SK-N-SH (cell line): ENCODE measurements around the gene TSC22D1. TPM values are rescaled to one million over a fixed set of nuclear protein-coding genes. Genes with fewer than 3 reads are reported as not detected.

Source experiments
- CTCF ChIA-PET: fragments of 300-600, 350-600 bp; formaldehyde crosslinking; extraction: SDS; loops from one replicate; lab custom pipeline; 2021; lab: Yijun Ruan, JAX
- POLR2A ChIA-PET: fragments of 350-600 bp; sonication (Branson Sonifier 250); formaldehyde crosslinking; extraction: SDS; loops from one replicate; lab custom pipeline; 2020; ENCODE audit warnings: antibody characterized with exemption, inconsistent platforms; lab: Yijun Ruan, JAX
- DNase-seq: peaks from one replicate; pipeline ENCODE4 v3.0.0; 2012
- H2AFZ ChIP-seq: fragments of 200-600 bp; sonication (generic); 2 replicates; pipeline ENCODE4 v1.8.1; 2016; ENCODE audit warnings: antibody characterized with exemption, mild to moderate bottlenecking, low read depth
- H3F3A ChIP-seq: fragments of 200-600 bp; sonication (generic); replicated peaks from 2 replicates; pipeline ENCODE3; 2016; ENCODE audit warnings: antibody characterized with exemption, mild to moderate bottlenecking; ENCODE audit not compliant: insufficient read depth
- H3K27ac ChIP-seq, 2 experiments: fragments of 200-500 bp in 1 of 2; fragments of 200-600 bp in 1 of 2; sonication (Bioruptor generic) in 1 of 2; sonication (generic), shearing (Covaris generic) in 1 of 2; 2 replicates each; pipeline versions ENCODE4 v1.5.1 to v1.6.1; 2014 to 2016; ENCODE audit warnings: low read depth in 2 of 2, inconsistent platforms in 1 of 2, low read length in 1 of 2, mild to moderate bottlenecking in 1 of 2, mixed read lengths in 1 of 2
- H3K27me3 ChIP-seq: fragments of 200-600 bp; sonication (generic), shearing (Covaris generic); 2 replicates; pipeline ENCODE4 v1.6.1; 2016; ENCODE audit warnings: mixed run types; ENCODE audit not compliant: insufficient read depth
- H3K36me3 ChIP-seq, 2 experiments: fragments of 200-500 bp in 1 of 2; fragments of 200-600 bp in 1 of 2; sonication (Bioruptor generic) in 1 of 2; sonication (generic) in 1 of 2; replicated peaks in 1 of 2; 2 replicates each; pipeline versions ENCODE3 to v1.5.1; 2014 to 2016; ENCODE audit warnings: low read length in 1 of 2, mild to moderate bottlenecking in 1 of 2; ENCODE audit not compliant: insufficient read depth in 2 of 2, control insufficient read depth in 1 of 2
- H3K4me1 ChIP-seq, 2 experiments: fragments of 200-500 bp in 1 of 2; fragments of 200-600 bp in 1 of 2; sonication (Bioruptor generic) in 1 of 2; sonication (generic), shearing (Covaris generic) in 1 of 2; 2 replicates each; pipeline versions ENCODE4 v1.5.1 to v1.6.1; 2014 to 2016; ENCODE audit warnings: low read depth in 1 of 2, low read length in 1 of 2, mixed run types in 1 of 2; ENCODE audit not compliant: insufficient read depth in 2 of 2, control insufficient read depth in 1 of 2
- H3K4me2 ChIP-seq: fragments of 200-600 bp; sonication (generic), shearing (Covaris generic); 2 replicates; pipeline ENCODE4 v1.6.1; 2017; ENCODE audit warnings: mixed run types
- H3K4me3 ChIP-seq, 2 experiments: fragments of 200-500 bp in 1 of 2; fragments of 200-600 bp in 1 of 2; sonication (Bioruptor generic) in 1 of 2; sonication (generic), shearing (Covaris generic) in 1 of 2; 2 replicates each; pipeline versions ENCODE4 v1.5.1 to v1.8.1; 2014 to 2016; ENCODE audit warnings: low read depth in 2 of 2, inconsistent platforms in 1 of 2, low read length in 1 of 2, mild to moderate bottlenecking in 1 of 2, mixed read lengths in 1 of 2, moderate library complexity in 1 of 2
- H3K79me2 ChIP-seq: fragments of 200-600 bp; sonication (generic); 2 replicates; pipeline ENCODE4 v1.8.1; 2017; ENCODE audit warnings: mild to moderate bottlenecking; ENCODE audit not compliant: insufficient read depth
- H3K9ac ChIP-seq: fragments of 200-600 bp; sonication (generic); 2 replicates; pipeline ENCODE4 v1.6.1; 2017; ENCODE audit warnings: mixed run types
- H3K9me2 ChIP-seq: fragments of 200-600 bp; sonication (generic); 2 replicates; pipeline ENCODE4 v1.6.1; 2017; ENCODE audit warnings: mixed run types
- H3K9me3 ChIP-seq: fragments of 200-600 bp; sonication (generic); 2 replicates; pipeline ENCODE4 v1.6.1; 2017; ENCODE audit warnings: mixed run types, mild to moderate bottlenecking, moderate library complexity
- H4K20me1 ChIP-seq: fragments of 200-600 bp; sonication (generic); 2 replicates; pipeline ENCODE4 v1.6.1; 2017; ENCODE audit warnings: mild to moderate bottlenecking, mixed run types; ENCODE audit not compliant: insufficient read depth
- CHD2 ChIP-seq: fragments of 150-350 bp; IDR thresholded peaks from 2 replicates; pipeline ENCODE4 v1.6.1; 2018; ENCODE audit warnings: low read length; ENCODE audit not compliant: partially characterized antibody
- GABPA ChIP-seq: IDR thresholded peaks from 2 replicates; pipeline ENCODE4 v1.4.0; 2012; ENCODE audit warnings: low read depth, mild to moderate bottlenecking
- JUND ChIP-seq: IDR thresholded peaks from 2 replicates; pipeline ENCODE4 v1.4.0; 2012
- NFIC ChIP-seq: IDR thresholded peaks from 2 replicates; pipeline ENCODE4 v1.4.0; 2012; ENCODE audit warnings: borderline replicate concordance
- NRF1 ChIP-seq: IDR thresholded peaks from 2 replicates; pipeline ENCODE4 v1.6.1; 2012; ENCODE audit warnings: low read depth, mild to moderate bottlenecking, low read length
- POLR2AphosphoS5 ChIP-seq: IDR thresholded peaks from 2 replicates; pipeline ENCODE4 v1.6.1; 2012; ENCODE audit warnings: low read depth, low read length
- RAD21 ChIP-seq: IDR thresholded peaks from 2 replicates; pipeline ENCODE4 v1.6.1; 2012; ENCODE audit warnings: mild to moderate bottlenecking, low read length
- REST ChIP-seq: IDR thresholded peaks from 2 replicates; pipeline ENCODE4 v1.6.1; 2012; ENCODE audit warnings: mild to moderate bottlenecking, low read depth, low read length, moderate library complexity
- RFX5 ChIP-seq: IDR thresholded peaks from 2 replicates; pipeline ENCODE4 v1.6.1; 2012; ENCODE audit warnings: mild to moderate bottlenecking, improper control_type of control experiment, low read length
- RXRA ChIP-seq: IDR thresholded peaks from 2 replicates; pipeline ENCODE4 v1.4.0; 2012; ENCODE audit warnings: low read depth, mild to moderate bottlenecking, borderline replicate concordance
- SMC3 ChIP-seq: IDR thresholded peaks from 2 replicates; pipeline ENCODE4 v1.6.1; 2012; ENCODE audit warnings: low read depth, low read length, improper control_type of control experiment
- TAF1 ChIP-seq: IDR thresholded peaks from 2 replicates; pipeline ENCODE4 v1.6.1; 2012; ENCODE audit warnings: low read depth, mild to moderate bottlenecking, low read length, moderate library complexity, borderline replicate concordance
- TEAD4 ChIP-seq: IDR thresholded peaks from 2 replicates; pipeline ENCODE4 v1.4.0; 2012; ENCODE audit warnings: mild to moderate bottlenecking, borderline replicate concordance; ENCODE audit not compliant: insufficient read depth
- YY1 ChIP-seq: IDR thresholded peaks from 2 replicates; pipeline ENCODE4 v1.4.0; 2012; ENCODE audit warnings: low read depth, mild to moderate bottlenecking
- ZBTB33 ChIP-seq: IDR thresholded peaks from 2 replicates; pipeline ENCODE4 v1.4.0; 2012; ENCODE audit warnings: low read depth, borderline replicate concordance
- WGBS: methylation state at CpG from one replicate; pipeline ENCODE4 v1.1.6; 2017; ENCODE audit warnings: low lambda C conversion rate; 5-methylcytosine and 5-hydroxymethylcytosine counted together
- polyA plus RNA-seq, 3 experiments: library from polyadenylated mRNA; depleted of rRNA; stranded (reverse); fragments of >200 nt; gene quantifications; 2 replicates each; pipeline ENCODE4 v1.2.3, GENCODE V29; 2012

TSC22D1 gene
- polyA plus RNA-seq, 1 of the 3 experiments (the other 2 are of a cell fraction): 137 TPM

DNA sequence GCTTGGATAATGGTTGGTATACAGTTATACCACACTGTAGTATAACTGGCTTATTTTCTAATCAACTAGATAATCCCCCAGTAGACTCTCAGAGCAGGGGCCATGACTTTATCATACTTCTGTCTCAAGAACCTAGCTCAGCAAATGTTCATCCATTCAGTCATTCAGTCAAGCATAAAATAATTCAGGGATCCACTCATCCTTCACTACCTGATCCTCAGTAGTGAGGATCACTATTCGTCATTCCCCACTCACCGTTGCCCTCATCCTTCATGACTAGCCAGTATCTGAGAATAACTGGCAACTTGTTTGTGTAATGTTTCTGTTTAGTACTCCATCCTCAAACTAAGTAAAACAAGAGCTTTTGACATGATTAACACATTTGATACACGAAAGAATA, 77.6 kb downstream of the TSC22D1 start (continued):
- TF ChIP-seq RFX5 (no peak), SMC3 (no peak), GABPA (no peak), RXRA (no peak), JUND (no peak), RAD21 (no peak)

DNA sequence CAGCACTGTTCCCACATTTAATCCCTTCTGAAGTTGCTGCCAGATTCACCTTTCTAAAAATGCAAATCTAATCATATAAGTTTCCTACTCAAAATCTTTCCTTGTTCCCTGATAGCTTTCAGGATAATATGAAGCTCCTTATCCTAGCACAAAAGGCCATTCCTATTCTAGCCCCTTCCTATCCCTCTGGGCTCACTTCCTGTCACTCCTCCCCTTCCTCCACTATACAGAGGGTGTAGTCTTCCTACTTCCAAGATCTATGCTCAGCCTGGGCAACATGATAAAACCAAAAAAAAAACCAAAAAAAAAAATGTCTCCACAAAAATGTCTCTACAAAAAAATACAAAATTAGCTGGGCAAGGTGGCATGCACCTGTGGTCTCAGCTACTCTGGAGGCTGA, 78.3 kb downstream of the TSC22D1 start:
- Histone ChIP-seq H4K20me1 (no peaks in the 10 kb centered on the region; the same call in 1 of the 2 replicates), H3K9me2 (no peaks in the 10 kb centered on the region), H3K79me2 (peaks cover 67% of the 10 kb centered on the region; the same call in 1 of the 2 replicates)
- no peak for TF ChIP-seq RFX5
- TF ChIP-seq, all 33 proteins: peak for 0
- ChIA-PET CTCF (interaction anchor here (1.0 kb wide), 1 partner anchor 590 kb away, joined by 3 read pairs; no protein-coding TSS in a partner anchor), POLR2A (no interaction called here)
- H3F3A ChIP-seq: no peaks in the 10 kb centered on the region
- 0 out of 4 replicates have a peak, but pooled peaks cover 0 to 5% of the 10 kb centered on the region in 2 experiments for H3K4me1 ChIP-seq
- no peaks in the 10 kb centered on the region for H3K27me3 ChIP-seq
- no peak overlapping the region for H3K4me2 ChIP-seq
- no peak for DNase-seq
- no peak overlapping the region for H3K27ac ChIP-seq
- no peak overlapping the region for H2AFZ ChIP-seq
- peaks cover 5 to 6% of the 10 kb centered on the region in 2 experiments for H3K36me3 ChIP-seq
- H3K4me3 ChIP-seq: no peak overlapping the region
- H3K9me3 ChIP-seq: no peaks in the 10 kb centered on the region
- H3K9ac ChIP-seq: no peak overlapping the region

GRCh38 chr13:44493213-44493812, 82.8 kb downstream of the TSC22D1 start:
- H3K79me2 ChIP-seq: peaks cover 82% of the 10 kb centered on the region; the same call in 1 of the 2 replicates
- no peak for TF ChIP-seq JUND
- TF ChIP-seq RXRA: no peak
- no peak for TF ChIP-seq REST
- TF ChIP-seq ZBTB33: no peak
- TF ChIP-seq GABPA: no peak
- no peak for TF ChIP-seq NRF1
- TF ChIP-seq NFIC: no peak
- no peak for TF ChIP-seq CHD2
- TF ChIP-seq POLR2AphosphoS5: no peak
- no peak for TF ChIP-seq TAF1
- no peak for TF ChIP-seq TEAD4
- TF ChIP-seq SMC3: no peak
- no peak for TF ChIP-seq YY1
- no peak overlapping the region for H3K27ac ChIP-seq
- CTCF ChIA-PET: interaction anchor here (1.4 to 2.5 kb wide), 2 partner anchors 9 to 588 kb away, joined by 3 to 14 read pairs; no protein-coding TSS in a partner anchor
- no peak overlapping the region for H3K9ac ChIP-seq
- H3F3A ChIP-seq: peaks cover 2% of the 10 kb centered on the region
- H3K4me2 ChIP-seq: no peak overlapping the region
- H3K36me3 ChIP-seq: no peaks in the 10 kb centered on the region
- H3K4me3 ChIP-seq: no peak overlapping the region
- 81% methylated on average over 3 of the region's 3 CpGs for WGBS
- POLR2A ChIA-PET: no interaction called here
- no peak overlapping the region for H2AFZ ChIP-seq
- no peak for DNase-seq
- no peaks in the 10 kb centered on the region for H3K27me3 ChIP-seq
- no peaks in the 10 kb centered on the region for H3K4me1 ChIP-seq
- H4K20me1 ChIP-seq: no peaks in the 10 kb centered on the region; the same call in 1 of the 2 replicates
- H3K9me3 ChIP-seq: no peaks in the 10 kb centered on the region
- no peaks in the 10 kb centered on the region for H3K9me2 ChIP-seq
